Rectal smooth muscle tissue (tissue), 1 donor: ENCODE measurements around the gene IL1RAPL2.

Experiments
- H3K27ac ChIP-seq: one replicate; pipeline ENCODE4 v1.7.0; 2013; ENCODE audit warnings: low read depth, low read length, inconsistent platforms
- H3K27me3 ChIP-seq: one replicate; pipeline ENCODE4 v1.7.0; 2013; ENCODE audit warnings: low read length; ENCODE audit not compliant: control insufficient read depth, insufficient read depth
- H3K36me3 ChIP-seq: one replicate; pipeline ENCODE4 v1.7.0; 2013; ENCODE audit warnings: low read length; ENCODE audit not compliant: control insufficient read depth, insufficient read depth
- H3K4me1 ChIP-seq: one replicate; pipeline ENCODE4 v1.7.0; 2013; ENCODE audit warnings: low read length; ENCODE audit not compliant: control insufficient read depth, insufficient read depth
- H3K4me3 ChIP-seq: one replicate; pipeline ENCODE4 v1.7.0; 2013; ENCODE audit warnings: low read length
- H3K9ac ChIP-seq: one replicate; pipeline ENCODE4 v1.7.0; 2013; ENCODE audit warnings: low read length

IL1RAPL2 gene

DNA sequence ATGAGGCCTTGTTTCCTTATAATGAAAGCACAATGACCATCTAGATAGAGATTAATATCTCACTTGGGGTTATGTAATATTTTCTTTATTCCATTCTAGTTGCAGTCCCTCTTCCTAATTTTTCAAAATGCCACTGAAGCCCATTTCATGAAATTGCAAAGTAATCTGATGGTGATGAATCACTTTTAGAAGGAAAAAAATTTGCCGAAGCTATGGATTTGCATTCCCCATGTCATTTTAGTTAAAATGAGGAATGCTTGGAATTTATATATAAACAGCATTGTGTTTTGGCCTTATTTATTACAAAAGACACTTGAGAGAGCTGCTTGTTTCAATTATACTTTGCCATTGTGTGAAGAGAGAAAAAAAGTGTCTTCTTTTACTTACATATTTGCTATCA lies 896.2 kb downstream of the IL1RAPL2 start:
- H3K4me3 ChIP-seq = no peak overlapping the region
- H3K9ac ChIP-seq = no peak overlapping the region
- no peak overlapping the region for H3K27ac ChIP-seq
- no peaks in the 10 kb centered on the region for H3K4me1 ChIP-seq
- H3K36me3 ChIP-seq = no peaks in the 10 kb centered on the region
- no peaks in the 10 kb centered on the region for H3K27me3 ChIP-seq

DNA sequence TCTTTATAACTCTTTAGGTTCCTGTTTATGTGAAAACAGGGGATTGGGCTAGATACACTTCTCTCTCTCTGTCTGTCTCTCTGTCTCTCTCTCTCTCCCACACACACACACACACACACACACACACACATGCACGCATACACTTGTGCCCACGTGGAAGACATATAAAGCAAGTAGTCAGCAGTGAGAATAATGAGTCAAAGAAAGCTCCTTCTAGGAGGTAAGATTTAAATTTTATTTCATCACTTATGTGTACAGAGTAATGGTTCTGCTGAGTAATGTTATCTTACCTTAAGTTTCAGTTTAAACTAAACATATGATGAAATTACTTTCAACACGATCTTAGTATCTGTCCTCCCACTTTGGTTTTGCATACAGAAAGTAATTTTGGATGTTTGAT lies 897.5 kb downstream of the IL1RAPL2 start:
- H3K9ac ChIP-seq = no peak overlapping the region
- no peak overlapping the region for H3K4me3 ChIP-seq
- H3K4me1 ChIP-seq = no peaks in the 10 kb centered on the region
- H3K36me3 ChIP-seq = no peaks in the 10 kb centered on the region
- H3K27me3 ChIP-seq = no peaks in the 10 kb centered on the region
- H3K27ac ChIP-seq = no peak overlapping the region

DNA sequence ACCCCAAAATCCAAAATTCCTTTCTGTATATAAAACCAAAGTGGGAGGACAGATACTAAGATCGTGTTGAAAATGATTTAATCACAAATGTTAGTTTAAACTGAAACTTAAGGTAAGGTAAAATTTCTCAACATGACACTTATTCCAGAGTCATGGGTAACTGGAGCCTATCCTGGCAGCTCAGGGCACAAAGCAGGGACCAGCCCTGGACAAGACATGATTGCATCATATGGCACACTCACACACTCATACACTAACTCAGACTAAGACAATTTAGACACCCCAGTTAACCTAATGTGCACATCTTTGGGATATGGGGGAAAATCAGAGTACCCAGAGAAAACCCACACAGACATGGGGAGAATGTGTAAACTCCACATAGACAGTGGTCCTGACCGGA lies 898.6 kb downstream of the IL1RAPL2 start:
- H3K4me3 ChIP-seq = no peak overlapping the region
- H3K36me3 ChIP-seq = no peaks in the 10 kb centered on the region
- H3K27ac ChIP-seq = no peak overlapping the region
- H3K9ac ChIP-seq = no peak overlapping the region
- H3K4me1 ChIP-seq = no peaks in the 10 kb centered on the region
- no peaks in the 10 kb centered on the region for H3K27me3 ChIP-seq

DNA sequence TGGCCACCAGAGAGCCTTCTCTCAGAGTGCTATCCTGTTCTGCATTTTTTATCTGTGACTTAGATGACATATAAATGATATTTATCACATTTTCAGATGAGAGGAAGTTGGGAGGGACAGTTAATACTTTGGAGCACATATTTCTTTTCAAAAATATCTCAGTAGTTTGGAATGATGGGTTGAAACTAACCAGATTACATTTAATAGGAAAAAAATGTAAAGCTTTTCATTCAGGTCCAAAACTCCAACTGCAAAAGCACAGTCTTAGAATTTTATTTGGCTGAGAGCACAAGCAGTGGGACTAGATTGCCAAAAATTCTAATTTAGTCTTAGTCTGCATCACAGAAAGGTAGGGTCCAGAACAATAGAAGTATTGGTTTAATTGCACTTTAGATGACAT lies 902.7 kb downstream of the IL1RAPL2 start:
- Histone ChIP-seq H3K27me3 (no peaks in the 10 kb centered on the region), H3K4me3 (no peak overlapping the region), H3K27ac (no peak overlapping the region), H3K4me1 (no peaks in the 10 kb centered on the region), H3K9ac (no peak overlapping the region), H3K36me3 (no peaks in the 10 kb centered on the region)

GRCh38 chrX:105471597-105471996 lies 905.6 kb downstream of the IL1RAPL2 start:
- H3K9ac ChIP-seq = no peak overlapping the region
- H3K4me1 ChIP-seq = no peaks in the 10 kb centered on the region
- no peak overlapping the region for H3K27ac ChIP-seq
- no peaks in the 10 kb centered on the region for H3K36me3 ChIP-seq
- no peak overlapping the region for H3K4me3 ChIP-seq
- H3K27me3 ChIP-seq = no peaks in the 10 kb centered on the region

DNA sequence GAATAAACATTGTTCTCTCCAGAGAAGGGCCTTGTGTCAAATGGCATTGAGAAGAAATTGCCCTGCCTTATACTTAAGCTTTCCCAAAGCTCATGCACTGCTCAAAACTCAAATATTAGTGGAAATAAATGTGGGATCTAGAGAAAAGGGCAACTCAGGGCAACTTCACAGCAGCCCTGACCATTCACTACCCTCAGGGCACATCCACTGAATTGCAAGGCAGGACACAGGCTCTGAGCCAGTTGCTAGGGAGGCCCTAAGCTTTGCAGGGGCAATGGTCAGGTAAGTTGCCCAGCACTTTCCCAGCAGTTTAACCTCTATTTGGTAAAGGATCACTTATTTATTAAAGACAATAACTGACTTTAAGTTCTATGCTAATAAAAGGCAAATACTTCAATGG lies 909.8 kb downstream of the IL1RAPL2 start:
- Histone ChIP-seq H3K27me3 (no peaks in the 10 kb centered on the region), H3K27ac (no peak overlapping the region), H3K4me3 (no peak overlapping the region), H3K36me3 (no peaks in the 10 kb centered on the region), H3K4me1 (no peaks in the 10 kb centered on the region), H3K9ac (no peak overlapping the region)

- Histone ChIP-seq H3K27ac (no peak overlapping the region), H3K4me3 (no peak overlapping the region), H3K27me3 (no peaks in the 10 kb centered on the region), H3K9ac (no peak overlapping the region), H3K4me1 (no peaks in the 10 kb centered on the region), H3K36me3 (no peaks in the 10 kb centered on the region)
These were observed 911.4 kb downstream of the IL1RAPL2 start for GRCh38 chrX:105477351-105477750.

GRCh38 chrX:105480646-105481310 lies 914.8 kb downstream of the IL1RAPL2 start:
- Histone ChIP-seq H3K36me3 (no peaks in the 10 kb centered on the region), H3K27ac (no peak overlapping the region), H3K27me3 (no peaks in the 10 kb centered on the region), H3K9ac (no peak overlapping the region), H3K4me1 (no peaks in the 10 kb centered on the region), H3K4me3 (no peak overlapping the region)

- no peaks in the 10 kb centered on the region for H3K36me3 ChIP-seq
- no peak overlapping the region for H3K9ac ChIP-seq
- no peaks in the 10 kb centered on the region for H3K27me3 ChIP-seq
- no peak overlapping the region for H3K4me3 ChIP-seq
- H3K27ac ChIP-seq = no peak overlapping the region
- no peaks in the 10 kb centered on the region for H3K4me1 ChIP-seq
These were observed 917.0 kb downstream of the IL1RAPL2 start for GRCh38 chrX:105483011-105483410.

DNA sequence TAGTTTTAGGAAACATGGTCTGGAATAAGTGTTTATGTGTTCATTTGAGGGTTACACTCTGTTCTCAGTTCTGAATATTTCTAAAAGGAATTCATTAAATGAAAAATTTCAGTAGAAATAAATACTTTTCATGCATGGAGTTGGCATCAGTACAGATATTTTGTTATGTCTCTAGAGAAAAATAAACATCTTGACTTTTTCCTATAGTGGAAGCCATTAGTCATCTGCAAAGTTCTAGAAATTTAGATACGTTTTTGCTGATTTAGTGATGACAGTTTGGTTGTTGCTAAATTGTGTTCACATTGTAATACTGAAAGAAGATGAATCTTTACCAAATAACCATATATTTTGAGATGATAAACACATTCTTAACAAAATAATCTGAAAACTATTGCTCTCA lies 922.7 kb downstream of the IL1RAPL2 start:
- Histone ChIP-seq H3K36me3 (no peaks in the 10 kb centered on the region), H3K27ac (no peak overlapping the region), H3K4me1 (no peaks in the 10 kb centered on the region), H3K27me3 (no peaks in the 10 kb centered on the region), H3K9ac (no peak overlapping the region), H3K4me3 (no peak overlapping the region)

- no peak overlapping the region for H3K9ac ChIP-seq
- H3K4me3 ChIP-seq = no peak overlapping the region
- no peaks in the 10 kb centered on the region for H3K4me1 ChIP-seq
- H3K27me3 ChIP-seq = no peaks in the 10 kb centered on the region
- H3K36me3 ChIP-seq = no peaks in the 10 kb centered on the region
- H3K27ac ChIP-seq = no peak overlapping the region
These were observed 929.4 kb downstream of the IL1RAPL2 start for GRCh38 chrX:105495376-105495775.

- H3K9ac ChIP-seq = no peak overlapping the region
- H3K4me1 ChIP-seq = no peaks in the 10 kb centered on the region
- no peak overlapping the region for H3K4me3 ChIP-seq
- no peaks in the 10 kb centered on the region for H3K36me3 ChIP-seq
- H3K27ac ChIP-seq = no peak overlapping the region
- no peaks in the 10 kb centered on the region for H3K27me3 ChIP-seq
These were observed 936.3 kb downstream of the IL1RAPL2 start for GRCh38 chrX:105502336-105502735.

DNA sequence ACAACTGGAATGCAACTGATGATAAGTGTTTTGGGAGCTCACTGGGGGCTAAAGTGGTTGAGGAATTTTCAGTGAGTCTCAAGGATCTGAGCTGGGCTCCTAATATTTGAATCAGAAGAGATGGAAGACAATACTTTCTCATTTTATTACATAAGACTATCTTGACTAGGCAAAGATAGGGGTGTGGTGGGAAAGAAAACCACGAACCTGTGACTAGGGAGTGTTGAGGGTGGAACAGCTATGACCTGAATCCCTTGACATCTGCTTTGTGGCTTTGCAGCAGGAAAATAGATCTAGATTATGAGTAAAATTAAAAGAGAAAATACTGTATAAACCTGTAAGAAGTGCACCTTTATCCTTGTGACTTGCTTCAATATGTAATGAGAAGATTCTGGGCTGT lies 949.6 kb downstream of the IL1RAPL2 start:
- H3K27ac ChIP-seq = no peak overlapping the region
- no peak overlapping the region for H3K4me3 ChIP-seq
- H3K36me3 ChIP-seq = no peaks in the 10 kb centered on the region
- no peaks in the 10 kb centered on the region for H3K27me3 ChIP-seq
- no peaks in the 10 kb centered on the region for H3K4me1 ChIP-seq
- no peak overlapping the region for H3K9ac ChIP-seq
